GM12878 (cell line): ENCODE results near the gene PLB1. TPM values are rescaled to one million over a fixed set of nuclear protein-coding genes. Genes with fewer than 3 reads are reported as not detected.

ENCODE experiments used
- ATAC-seq: fragments of 200-7000 bp; cut with Tn5 transposase; 3 replicates; pipeline ENCODE4 v1.9.1; 2020; ENCODE audit warnings: mild to moderate bottlenecking, moderate library complexity
- BruUV-seq: library from RNA; stranded (reverse); fragments of 400-500 nt; replicated peaks from 2 replicates; lab custom pipeline; 2021; lab: Mats Ljungman, UMichigan
- CTCF ChIA-PET: fragments of 300-600 bp; sonication (Branson Sonifier 250); formaldehyde crosslinking; extraction: SDS; loops from one replicate; lab custom pipeline; 2021; ENCODE audit warnings: inconsistent platforms; lab: Yijun Ruan, JAX
- POLR2A ChIA-PET: fragments of 350-600 bp; formaldehyde crosslinking; extraction: SDS; loops from one replicate; lab custom pipeline; 2021; ENCODE audit warnings: inconsistent platforms; lab: Charles Lee
- RAD21 ChIA-PET: fragments of 300-600 bp; sonication (Branson Sonifier 250); formaldehyde crosslinking; loops from one replicate; lab custom pipeline; 2023; ENCODE audit warnings: antibody characterized with exemption; ENCODE audit not compliant: unreplicated experiment; lab: Charles Lee
- SMC1A ChIA-PET: fragments of 300-600 bp; sonication (Branson Sonifier 250); formaldehyde crosslinking; loops from one replicate; lab custom pipeline; 2023; ENCODE audit not compliant: unreplicated experiment, uncharacterized antibody; lab: Charles Lee
- DNase-seq: peaks from one replicate; pipeline ENCODE4 v3.0.0-alpha.2; 2011; ENCODE audit warnings: low read depth, low spot score
- FAIRE-seq: peaks from 3 replicates; lab custom pipeline; 2011; peaks lifted over from hg19 to GRCh38; lab: Jason Lieb, UNC
- H2AFZ ChIP-seq: 2 replicates; pipeline ENCODE4 v1.6.0; 2011; ENCODE audit warnings: low read depth, low read length, control low read depth; ENCODE audit not compliant: control insufficient read depth
- H3K27ac ChIP-seq: 2 replicates; pipeline ENCODE4 v1.5.1; 2011; ENCODE audit warnings: control low read depth; ENCODE audit not compliant: control insufficient read depth, insufficient read depth
- H3K27me3 ChIP-seq, 2 experiments: replicated peaks in 1 of 2; 2 replicates each; pipeline versions ENCODE4 v1.6.0 to v1.6.1; 2011; ENCODE audit warnings: low read length in 1 of 2; ENCODE audit not compliant: control insufficient read depth in 2 of 2, insufficient read depth in 2 of 2
- H3K36me3 ChIP-seq, 2 experiments: 2 replicates each; pipeline ENCODE4 v1.5.1; 2011; ENCODE audit warnings: low read length in 1 of 2; ENCODE audit not compliant: control insufficient read depth in 2 of 2, insufficient read depth in 2 of 2
- H3K4me1 ChIP-seq: 2 replicates; pipeline ENCODE4 v1.6.1; 2011; ENCODE audit warnings: mild to moderate bottlenecking, low read length, moderate library complexity, mixed read lengths; ENCODE audit not compliant: control insufficient read depth, insufficient read depth
- H3K4me2 ChIP-seq: 2 replicates; pipeline ENCODE4 v1.6.0; 2011; ENCODE audit warnings: control low read depth; ENCODE audit not compliant: control insufficient read depth, insufficient read depth
- H3K4me3 ChIP-seq: fragments of 200-600 bp; sonication (generic); 2 replicates; pipeline ENCODE4 v1.5.1; 2016
- H3K79me2 ChIP-seq: 2 replicates; pipeline ENCODE4 v1.6.0; 2011; ENCODE audit warnings: low read length; ENCODE audit not compliant: control insufficient read depth, insufficient read depth
- H3K9ac ChIP-seq: 2 replicates; pipeline ENCODE4 v1.8.0; 2011; ENCODE audit warnings: low read length, control low read depth, mixed read lengths; ENCODE audit not compliant: control insufficient read depth, insufficient read depth
- H3K9me3 ChIP-seq: replicated peaks from 3 replicates; pipeline ENCODE4 v1.5.1; 2011; ENCODE audit warnings: mild to moderate bottlenecking, low read length; ENCODE audit not compliant: control insufficient read depth, insufficient read depth
- H4K20me1 ChIP-seq: 2 replicates; pipeline ENCODE4 v1.6.0; 2011; ENCODE audit not compliant: control insufficient read depth, insufficient read depth
- BHLHE40 ChIP-seq, 2 experiments: fragments of 450-650 bp in 1 of 2; IDR thresholded peaks; 2 replicates each; pipeline ENCODE4 v1.6.1; 2011 to 2017; ENCODE audit warnings: low read depth in 2 of 2, borderline replicate concordance in 1 of 2, improper control_type of control experiment in 1 of 2, low read length in 1 of 2, mild to moderate bottlenecking in 1 of 2
- CBFB ChIP-seq: IDR thresholded peaks from 2 replicates; pipeline ENCODE4 v1.6.1; 2016; ENCODE audit warnings: antibody characterized with exemption, low read depth
- EGR1 ChIP-seq, 2 experiments: IDR thresholded peaks; 1 replicate in 1 of 2; 2 replicates in 1 of 2; pipeline ENCODE4 v1.6.1; 2011 to 2012; ENCODE audit warnings: low read depth in 2 of 2, low read length in 2 of 2, borderline replicate concordance in 1 of 2, mild to moderate bottlenecking in 1 of 2, moderate library complexity in 1 of 2
- EZH2 ChIP-seq: IDR thresholded peaks from 2 replicates; pipeline ENCODE4 v1.6.1; 2012; ENCODE audit warnings: low read depth, mild to moderate bottlenecking, control low read depth, inconsistent platforms, low read length, borderline replicate concordance; ENCODE audit not compliant: control insufficient read depth
- KLF5 ChIP-seq: fragments of 450-650 bp; IDR thresholded peaks from 2 replicates; pipeline ENCODE4 v1.6.1; 2014; ENCODE audit warnings: mild to moderate bottlenecking; ENCODE audit not compliant: partially characterized antibody
- PKNOX1 ChIP-seq: fragments of 450-650 bp; IDR thresholded peaks from 2 replicates; pipeline ENCODE4 v1.6.1; 2016; ENCODE audit warnings: mild to moderate bottlenecking
- SMC3 ChIP-seq: IDR thresholded peaks from 2 replicates; pipeline ENCODE4 v1.6.1; 2011; ENCODE audit warnings: low read length, improper control_type of control experiment, borderline replicate concordance
- ZNF207 ChIP-seq: fragments of 450-650 bp; IDR thresholded peaks from 2 replicates; pipeline ENCODE4 v1.6.1; 2014; ENCODE audit warnings: antibody characterized with exemption, mild to moderate bottlenecking, borderline replicate concordance
- WGBS: methylation state at CpG from one replicate; pipeline ENCODE4 v1.1.6; 2016; ENCODE audit warnings: low lambda C conversion rate; ENCODE audit not compliant: insufficient replicate concordance, insufficient coverage; ENCODE audit errors: missing lambda C conversion rate; 5-methylcytosine and 5-hydroxymethylcytosine counted together
- in situ Hi-C: fragments of 300-500 bp; cut with MboI; formaldehyde crosslinking; loops from 9 replicates; pipeline ENCODE4 v1.14.3; 2018; ENCODE audit warnings: mixed read lengths
- intact Hi-C: fragments of 100-400 bp; cut with micrococcal nuclease; formaldehyde crosslinking; loops from one replicate; pipeline ENCODE4 v1.14.2; 2022; ENCODE audit not compliant: unreplicated experiment
- polyA plus RNA-seq, 11 experiments: library from polyadenylated mRNA; depleted of rRNA in 4 of 11; unstranded in 6 of 11; stranded (reverse) in 5 of 11; fragments of >200 nt; fragmentation: Nextera tagmentation in 4 of 11; fragmentation: Illumina TruSeq in 1 of 11; extraction: Ambion mirVana in 4 of 11; extraction: Trizol in 1 of 11; gene quantifications; 1 replicate in 1 of 11; 2 replicates in 10 of 11; pipeline versions ENCODE4 v1.2.1 to v1.2.3, GENCODE V29; 2011 to 2016; ENCODE audit warnings: inconsistent platforms in 2 of 11, missing spikeins in 2 of 11, low read depth in 1 of 11
- total RNA-seq, 4 experiments: library from RNA; depleted of rRNA in 3 of 4; stranded (reverse); fragments of >200 nt in 3 of 4; fragmentation: Illumina TruSeq in 1 of 4; extraction: Trizol in 1 of 4; gene quantifications; 2 replicates each; pipeline versions ENCODE4 v1.2.1 to v1.2.3, GENCODE V29; 2013 to 2021

The PLB1 gene
- total and polyA plus RNA-seq, 10 of the 15 experiments (the other 5 are each of a cell fraction or from before 2014, with no cell fraction given) = 0.03 to 0.49 (median 0.28) TPM

GRCh38 chr2:28631514-28632206, 135.8 kb downstream of the PLB1 start:
- BruUV-seq = no TSS peak
- POLR2A ChIA-PET = interaction anchor here (0.6 kb wide), 1 partner anchor 10 kb away, joined by 3 read pairs; no protein-coding TSS in a partner anchor
- H3K9ac ChIP-seq = no peak overlapping the region
- no peak for TF ChIP-seq BHLHE40 (IDR thresholded peaks at IDR 0.05; ENCODE audit: borderline replicate concordance in 1 of 2, low read depth in 2 of 2, low read length in 1 of 2)
- TF ChIP-seq SMC3 = no peak
- no peak for TF ChIP-seq KLF5
- no peak for TF ChIP-seq PKNOX1
- TF ChIP-seq EZH2 = no peak
- no peak for TF ChIP-seq EGR1 (IDR thresholded peaks at IDR 0.05; ENCODE audit: borderline replicate concordance in 1 of 2, low read depth in 2 of 2, low read length in 2 of 2)
- no peak for TF ChIP-seq CBFB
- no peak for TF ChIP-seq ZNF207
- DNase-seq (no peak), FAIRE-seq (no peak), ATAC-seq (no peak)
- no peak overlapping the region for H3K27ac ChIP-seq
- intact Hi-C loops = no loop called here
- H4K20me1 ChIP-seq = no peaks in the 10 kb centered on the region
- 38% methylated on average over 11 of the region's 11 CpGs for WGBS
- H3K79me2 ChIP-seq = no peaks in the 10 kb centered on the region
- in situ Hi-C loops = no loop called here
- no peak overlapping the region for H3K4me2 ChIP-seq
- CTCF ChIA-PET = no interaction called here
- H2AFZ ChIP-seq = no peak overlapping the region
- SMC1A ChIA-PET = no interaction called here
- no peaks in the 10 kb centered on the region for H3K4me1 ChIP-seq
- H3K27me3 ChIP-seq = no peaks in the 10 kb centered on the region
- no peak overlapping the region for H3K4me3 ChIP-seq
- no peaks in the 10 kb centered on the region for H3K36me3 ChIP-seq
- RAD21 ChIA-PET = no interaction called here
- no peaks in the 10 kb centered on the region for H3K9me3 ChIP-seq
